Activated CD8-positive, alpha-beta T cell treated with anti-CD3 and anti-CD28 coated beads for 36 hours (primary cell): ENCODE results near the gene ICA1L. TPM values are rescaled to one million over a fixed set of nuclear protein-coding genes. Genes with fewer than 3 reads are reported as not detected.
"Not testable (repeated sequence)": the region's sequence is repeated elsewhere in the genome, so short reads cannot be mapped to it uniquely, and the experiment has no call there.

Experiments
- ATAC-seq: fragments of 200-7000 bp; cut with Tn5 transposase; one replicate; pipeline ENCODE4 v1.10.0; 2021; ENCODE audit warnings: mild to moderate bottlenecking, moderate library complexity
- CTCF ChIA-PET: fragments of 350-600 bp; sonication (Branson Sonifier 250); formaldehyde crosslinking; loops from one replicate; lab custom pipeline; 2021; ENCODE audit warnings: antibody characterized with exemption; lab: Charles Lee
- POLR2A ChIA-PET: fragments of 350-600 bp; sonication (Branson Sonifier 250); formaldehyde crosslinking; loops from one replicate; lab custom pipeline; 2021; ENCODE audit warnings: antibody characterized with exemption; lab: Charles Lee
- DNase-seq: peaks from one replicate; pipeline ENCODE4 v3.0.0-alpha.2; 2020
- H3K27ac Mint-ChIP-seq: one replicate; pipeline ENCODE4 v1.8.0; 2021; ENCODE audit warnings: mild to moderate bottlenecking, mixed read lengths
- H3K27me3 Mint-ChIP-seq: one replicate; pipeline ENCODE4 v1.8.0; 2021; ENCODE audit warnings: mixed read lengths
- H3K36me3 Mint-ChIP-seq: one replicate; pipeline ENCODE4 v1.8.0; 2021; ENCODE audit warnings: low read depth, mixed read lengths
- H3K4me1 Mint-ChIP-seq: one replicate; pipeline ENCODE4 v1.8.0; 2021; ENCODE audit warnings: low read depth, mixed read lengths
- H3K4me3 Mint-ChIP-seq: one replicate; pipeline ENCODE4 v1.8.0; 2021; ENCODE audit warnings: mild to moderate bottlenecking, moderate library complexity, mixed read lengths
- H3K9me3 Mint-ChIP-seq: one replicate; pipeline ENCODE4 v1.8.0; 2021; ENCODE audit warnings: mixed read lengths
- intact Hi-C: fragments of 100-400 bp; cut with micrococcal nuclease; formaldehyde crosslinking; loops from one replicate; pipeline ENCODE4 v1.10.0; 2022
- total RNA-seq, 2 experiments: library from RNA; stranded (reverse); gene quantifications; one replicate each; pipeline ENCODE4 v1.2.3, GENCODE V29; 2021
- TF ChIP-seq, protein P1 (sequence below): fragments of 200-600 bp; IDR thresholded peaks from one replicate; pipeline ENCODE4 v1.8.0; 2022; ENCODE audit warnings: antibody characterized with exemption, mild to moderate bottlenecking

The ICA1L gene
- total RNA-seq, 2 experiments from 2014 or later, result 7.1 to 8.0 TPM

DNA sequence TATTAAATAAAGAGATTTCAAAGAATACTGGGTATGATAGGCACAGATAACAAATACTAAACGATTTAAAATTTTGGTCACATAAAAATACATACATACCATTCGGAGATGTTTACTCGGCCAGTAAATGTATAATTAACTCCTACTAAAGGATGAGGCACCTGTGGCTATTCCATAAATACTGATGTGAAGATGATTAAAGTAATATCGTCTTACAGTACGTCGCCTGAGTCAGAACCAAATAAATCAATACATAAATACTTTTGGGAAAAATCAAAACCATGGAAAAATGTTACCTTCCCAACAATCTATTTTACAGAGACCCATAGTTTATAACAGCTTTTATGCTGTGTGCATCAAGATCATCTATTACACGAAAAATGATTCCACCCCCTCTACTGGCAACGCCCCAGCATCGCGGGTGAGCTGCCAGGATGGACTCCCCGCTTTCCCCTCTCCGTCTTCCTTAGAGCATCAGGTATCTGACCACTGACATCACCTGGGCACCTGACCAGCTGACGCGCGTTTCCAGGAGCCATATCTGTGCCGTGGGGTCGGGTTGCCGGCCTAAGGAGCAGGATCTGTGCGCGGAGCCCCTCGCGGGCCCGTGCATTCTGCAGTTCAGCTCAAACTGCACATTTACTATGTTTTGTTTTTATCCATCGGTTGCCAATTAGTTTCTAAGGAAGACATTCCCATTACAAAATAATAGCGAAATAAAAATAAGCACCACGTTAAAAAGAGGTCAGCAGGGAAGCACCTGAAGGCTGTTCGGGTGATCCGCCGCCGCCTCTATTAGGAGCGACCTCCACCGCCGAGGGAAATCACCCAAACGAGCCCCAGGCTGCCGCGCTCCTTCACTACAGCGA lies 901 bp downstream of the ICA1L start:
- no peaks in the 10 kb centered on the region for H3K27me3 Mint-ChIP-seq

GRCh38 chr2:202861987-202862386 lies 9.6 kb downstream of the ICA1L start:
- ATAC-seq (no peak), DNase-seq (no peak)
- Mint-ChIP-seq H3K4me3 (no peak overlapping the region), H3K9me3 (no peaks in the 10 kb centered on the region), H3K27me3 (no peaks in the 10 kb centered on the region), H3K36me3 (no peaks in the 10 kb centered on the region), H3K4me1 (no peaks in the 10 kb centered on the region), H3K27ac (no peak overlapping the region)
- TF ChIP-seq, protein P1, sequence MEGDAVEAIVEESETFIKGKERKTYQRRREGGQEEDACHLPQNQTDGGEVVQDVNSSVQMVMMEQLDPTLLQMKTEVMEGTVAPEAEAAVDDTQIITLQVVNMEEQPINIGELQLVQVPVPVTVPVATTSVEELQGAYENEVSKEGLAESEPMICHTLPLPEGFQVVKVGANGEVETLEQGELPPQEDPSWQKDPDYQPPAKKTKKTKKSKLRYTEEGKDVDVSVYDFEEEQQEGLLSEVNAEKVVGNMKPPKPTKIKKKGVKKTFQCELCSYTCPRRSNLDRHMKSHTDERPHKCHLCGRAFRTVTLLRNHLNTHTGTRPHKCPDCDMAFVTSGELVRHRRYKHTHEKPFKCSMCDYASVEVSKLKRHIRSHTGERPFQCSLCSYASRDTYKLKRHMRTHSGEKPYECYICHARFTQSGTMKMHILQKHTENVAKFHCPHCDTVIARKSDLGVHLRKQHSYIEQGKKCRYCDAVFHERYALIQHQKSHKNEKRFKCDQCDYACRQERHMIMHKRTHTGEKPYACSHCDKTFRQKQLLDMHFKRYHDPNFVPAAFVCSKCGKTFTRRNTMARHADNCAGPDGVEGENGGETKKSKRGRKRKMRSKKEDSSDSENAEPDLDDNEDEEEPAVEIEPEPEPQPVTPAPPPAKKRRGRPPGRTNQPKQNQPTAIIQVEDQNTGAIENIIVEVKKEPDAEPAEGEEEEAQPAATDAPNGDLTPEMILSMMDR, result no peak
- CTCF ChIA-PET, result no interaction called here
- POLR2A ChIA-PET, result interaction anchor here (1.3 kb wide), 1 partner anchor 12 kb away, joined by 4 read pairs; no protein-coding TSS in a partner anchor
- intact Hi-C loops, result no loop called here

More for the DNA sequence above, 901 bp downstream of the ICA1L start:
- H3K4me3 Mint-ChIP-seq, result peak overlapping the region; percentile 82
- no peaks in the 10 kb centered on the region for H3K9me3 Mint-ChIP-seq
- intact Hi-C loops, result loop anchor here (5.0 kb wide), 2 partner anchors 283 to 298 kb away; no protein-coding TSS in a partner anchor
- H3K4me1 Mint-ChIP-seq, result peaks cover 9% of the 10 kb centered on the region
- peak overlapping the region; percentile 75 for H3K27ac Mint-ChIP-seq
- TF ChIP-seq, protein P1, result peak; percentile 77
- peak; percentile 80 for DNase-seq
- H3K36me3 Mint-ChIP-seq, result no peaks in the 10 kb centered on the region
- ChIA-PET POLR2A (interaction anchor here (1.0 to 1.8 kb wide), 4 partner anchors 38 to 282 kb away, joined by 3 to 5 read pairs (median 4); no protein-coding TSS in a partner anchor), CTCF (interaction anchor here (0.7 to 2.6 kb wide), 21 partner anchors 10 to 307 kb away, joined by 3 to 28 read pairs (median 4); no protein-coding TSS in a partner anchor)
- peak; percentile 83 for ATAC-seq

DNA sequence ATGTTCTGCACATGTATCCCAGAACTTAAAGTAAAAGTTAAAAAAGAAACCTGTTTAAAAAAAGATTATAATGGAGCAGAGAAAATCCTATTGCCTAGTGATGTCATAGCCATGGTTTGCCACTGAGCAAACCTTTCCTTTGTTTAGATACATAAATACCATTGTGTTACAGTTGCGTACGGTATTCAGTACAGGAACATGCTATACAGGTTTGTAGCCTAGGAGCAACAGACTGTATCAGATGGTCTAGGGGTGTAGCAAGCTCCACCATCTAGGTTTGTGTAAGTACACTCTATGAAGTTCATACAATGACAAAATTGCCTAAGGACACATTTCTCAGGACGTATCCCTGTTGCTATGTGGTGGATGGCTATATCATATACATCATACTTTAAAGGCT lies 13.0 kb downstream of the ICA1L start:
- H3K27me3 Mint-ChIP-seq, result no peaks in the 10 kb centered on the region
- no peaks in the 10 kb centered on the region for H3K36me3 Mint-ChIP-seq
- TF ChIP-seq, protein P1, result no peak
- ATAC-seq, result no peak
- H3K27ac Mint-ChIP-seq, result no peak overlapping the region
- no peak for DNase-seq
- CTCF ChIA-PET, result no interaction called here
- POLR2A ChIA-PET, result no interaction called here
- intact Hi-C loops, result no loop called here
- H3K4me1 Mint-ChIP-seq, result no peaks in the 10 kb centered on the region
- H3K4me3 Mint-ChIP-seq, result no peak overlapping the region
- H3K9me3 Mint-ChIP-seq, result peaks cover 3% of the 10 kb centered on the region

DNA sequence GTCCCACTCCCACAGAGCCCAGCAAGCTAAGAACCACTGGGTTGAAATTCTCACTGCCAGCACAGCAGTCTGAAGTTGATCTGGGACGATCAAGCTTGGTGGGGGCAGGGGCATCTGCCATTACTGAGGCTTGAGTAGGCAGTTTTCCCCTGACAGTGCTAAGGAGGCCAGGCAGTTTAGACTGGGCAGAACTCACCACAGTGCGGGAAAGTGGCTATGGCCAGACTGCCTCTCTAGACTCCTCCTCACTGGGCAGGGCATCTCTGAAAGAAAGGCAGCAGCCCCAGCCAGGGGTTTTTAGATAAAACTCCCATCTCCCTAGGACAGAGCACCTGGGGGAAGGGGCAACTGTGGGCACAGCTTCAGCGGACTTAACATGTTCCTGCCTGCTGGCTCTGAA lies 22.2 kb downstream of the ICA1L start:
- CTCF ChIA-PET, result interaction anchor here (1.1 to 1.8 kb wide), 2 partner anchors 21 to 260 kb away, joined by 4 to 5 read pairs; no protein-coding TSS in a partner anchor
- POLR2A ChIA-PET, result not testable (repeated sequence)

GRCh38 chr2:202848813-202849212 lies 22.8 kb downstream of the ICA1L start:
- POLR2A ChIA-PET, result no interaction called here
- Mint-ChIP-seq H3K27ac (no peak overlapping the region), H3K4me3 (no peak overlapping the region), H3K4me1 (peaks cover 5% of the 10 kb centered on the region), H3K27me3 (no peaks in the 10 kb centered on the region), H3K9me3 (peaks cover 5% of the 10 kb centered on the region), H3K36me3 (no peaks in the 10 kb centered on the region)
- TF ChIP-seq, protein P1, result no peak
- intact Hi-C loops, result no loop called here
- DNase-seq, result peak; percentile 19
- CTCF ChIA-PET, result interaction anchor here (1.1 to 1.8 kb wide), 2 partner anchors 22 to 260 kb away, joined by 4 to 5 read pairs; no protein-coding TSS in a partner anchor
- no peak for ATAC-seq

More for the DNA sequence above, 22.2 kb downstream of the ICA1L start:
- intact Hi-C loops, DNase-seq, H3K27ac Mint-ChIP-seq, H3K4me1 Mint-ChIP-seq, H3K27me3 Mint-ChIP-seq, H3K36me3 Mint-ChIP-seq, H3K9me3 Mint-ChIP-seq, H3K4me3 Mint-ChIP-seq, ATAC-seq: not testable (repeated sequence)
